IPS-18a (cell line): ENCODE results near the gene ENPP7.

ENCODE experiments used
- H3K27ac ChIP-seq: one replicate; pipeline ENCODE4 v1.5.1; 2013; ENCODE audit warnings: low read length
- H3K27me3 ChIP-seq: one replicate; pipeline ENCODE4 v1.6.1; 2013; ENCODE audit warnings: mild to moderate bottlenecking, low read length; ENCODE audit not compliant: control insufficient read depth, insufficient read depth
- H3K36me3 ChIP-seq: one replicate; pipeline ENCODE4 v1.6.1; 2013; ENCODE audit warnings: low read depth, low read length; ENCODE audit not compliant: control insufficient read depth
- H3K4me1 ChIP-seq: one replicate; pipeline ENCODE4 v1.6.1; 2013; ENCODE audit warnings: low read depth, low read length; ENCODE audit not compliant: control insufficient read depth
- H3K4me3 ChIP-seq: one replicate; pipeline ENCODE4 v1.5.1; 2013; ENCODE audit warnings: low read length
- H3K9ac ChIP-seq: one replicate; pipeline ENCODE4 v1.6.1; 2013; ENCODE audit warnings: mild to moderate bottlenecking, low read length, moderate library complexity
- H3K9me3 ChIP-seq: one replicate; pipeline ENCODE4 v1.6.1; 2013; ENCODE audit warnings: low read depth, low read length; ENCODE audit not compliant: control insufficient read depth

The ENPP7 gene

GRCh38 chr17:79738643-79739042 lies 7.9 kb downstream of the ENPP7 start:
- no peaks in the 10 kb centered on the region for H3K4me1 ChIP-seq
- peaks cover 32% of the 10 kb centered on the region for H3K27me3 ChIP-seq

GRCh38 chr17:79739148-79740062 lies 8.7 kb downstream of the ENPP7 start:
- peaks cover 38% of the 10 kb centered on the region for H3K27me3 ChIP-seq
- no peaks in the 10 kb centered on the region for H3K9me3 ChIP-seq
- no peaks in the 10 kb centered on the region for H3K4me1 ChIP-seq
- H3K27ac ChIP-seq: no peak overlapping the region
- H3K4me3 ChIP-seq: no peak overlapping the region
- no peaks in the 10 kb centered on the region for H3K36me3 ChIP-seq
- H3K9ac ChIP-seq: no peak overlapping the region

More at GRCh38 chr17:79738643-79739042, 7.9 kb downstream of the ENPP7 start:
- H3K27ac ChIP-seq: no peak overlapping the region
- no peak overlapping the region for H3K9ac ChIP-seq
- H3K9me3 ChIP-seq: no peaks in the 10 kb centered on the region
- H3K36me3 ChIP-seq: no peaks in the 10 kb centered on the region
- H3K4me3 ChIP-seq: no peak overlapping the region

GRCh38 chr17:79740413-79740812 lies 9.7 kb downstream of the ENPP7 start:
- no peaks in the 10 kb centered on the region for H3K9me3 ChIP-seq
- H3K27me3 ChIP-seq: peaks cover 43% of the 10 kb centered on the region
- no peaks in the 10 kb centered on the region for H3K4me1 ChIP-seq
- no peak overlapping the region for H3K9ac ChIP-seq
- H3K36me3 ChIP-seq: no peaks in the 10 kb centered on the region
- no peak overlapping the region for H3K27ac ChIP-seq
- no peak overlapping the region for H3K4me3 ChIP-seq

GRCh38 chr17:79741401-79741750 lies 10.6 kb downstream of the ENPP7 start:
- peaks cover 49% of the 10 kb centered on the region for H3K27me3 ChIP-seq
- H3K27ac ChIP-seq: no peak overlapping the region
- H3K4me3 ChIP-seq: peak overlapping the region; percentile 59
- no peaks in the 10 kb centered on the region for H3K9me3 ChIP-seq
- H3K9ac ChIP-seq: no peak overlapping the region
- no peaks in the 10 kb centered on the region for H3K36me3 ChIP-seq
- H3K4me1 ChIP-seq: peaks cover 2% of the 10 kb centered on the region

GRCh38 chr17:79741751-79742588 lies 11.2 kb downstream of the ENPP7 start:
- H3K9me3 ChIP-seq: no peaks in the 10 kb centered on the region
- peaks cover 55% of the 10 kb centered on the region for H3K27me3 ChIP-seq
- no peak overlapping the region for H3K27ac ChIP-seq
- peak overlapping the region; percentile 59 for H3K4me3 ChIP-seq
- peaks cover 5% of the 10 kb centered on the region for H3K4me1 ChIP-seq
- no peak overlapping the region for H3K9ac ChIP-seq
- no peaks in the 10 kb centered on the region for H3K36me3 ChIP-seq

GRCh38 chr17:79742589-79742918 lies 11.8 kb downstream of the ENPP7 start:
- H3K27ac ChIP-seq: no peak overlapping the region
- peaks cover 61% of the 10 kb centered on the region for H3K27me3 ChIP-seq
- H3K9ac ChIP-seq: no peak overlapping the region
- H3K9me3 ChIP-seq: no peaks in the 10 kb centered on the region
- H3K36me3 ChIP-seq: no peaks in the 10 kb centered on the region
- no peak overlapping the region for H3K4me3 ChIP-seq
- H3K4me1 ChIP-seq: peaks cover 5% of the 10 kb centered on the region

- no peak overlapping the region for H3K4me3 ChIP-seq
- no peaks in the 10 kb centered on the region for H3K9me3 ChIP-seq
- H3K9ac ChIP-seq: no peak overlapping the region
- H3K27ac ChIP-seq: no peak overlapping the region
- H3K36me3 ChIP-seq: no peaks in the 10 kb centered on the region
- peaks cover 5% of the 10 kb centered on the region for H3K4me1 ChIP-seq
- peaks cover 66% of the 10 kb centered on the region for H3K27me3 ChIP-seq
Observed at GRCh38 chr17:79742951-79743476, 12.3 kb downstream of the ENPP7 start.

- Histone ChIP-seq H3K36me3 (no peaks in the 10 kb centered on the region), H3K27me3 (peaks cover 72% of the 10 kb centered on the region)
Observed at GRCh38 chr17:79743614-79744013, 12.9 kb downstream of the ENPP7 start.

GRCh38 chr17:79745641-79746105 lies 14.9 kb downstream of the ENPP7 start:
- Histone ChIP-seq H3K9me3 (no peaks in the 10 kb centered on the region), H3K27me3 (peaks cover 78% of the 10 kb centered on the region), H3K36me3 (no peaks in the 10 kb centered on the region), H3K4me1 (peaks cover 9% of the 10 kb centered on the region), H3K4me3 (no peak overlapping the region), H3K27ac (no peak overlapping the region), H3K9ac (no peak overlapping the region)

More at GRCh38 chr17:79743614-79744013, 12.9 kb downstream of the ENPP7 start:
- H3K4me1 ChIP-seq: peaks cover 8% of the 10 kb centered on the region
- H3K9me3 ChIP-seq: no peaks in the 10 kb centered on the region
- no peak overlapping the region for H3K9ac ChIP-seq
- no peak overlapping the region for H3K27ac ChIP-seq
- H3K4me3 ChIP-seq: no peak overlapping the region

- H3K36me3 ChIP-seq: no peaks in the 10 kb centered on the region
- H3K9ac ChIP-seq: no peak overlapping the region
- H3K27me3 ChIP-seq: peaks cover 77% of the 10 kb centered on the region
- no peaks in the 10 kb centered on the region for H3K9me3 ChIP-seq
- H3K4me1 ChIP-seq: peaks cover 9% of the 10 kb centered on the region
- no peak overlapping the region for H3K27ac ChIP-seq
- H3K4me3 ChIP-seq: peak overlapping the region; percentile 37
Observed at GRCh38 chr17:79746889-79747507, 16.3 kb downstream of the ENPP7 start.
